ENCODE results near the gene KHK. TPM values are rescaled to one million over a fixed set of nuclear protein-coding genes. Genes with fewer than 3 reads are reported as not detected.

KHK gene
- total RNA-seq, 1 experiment from 2014 or later = 5.3 TPM

DNA sequence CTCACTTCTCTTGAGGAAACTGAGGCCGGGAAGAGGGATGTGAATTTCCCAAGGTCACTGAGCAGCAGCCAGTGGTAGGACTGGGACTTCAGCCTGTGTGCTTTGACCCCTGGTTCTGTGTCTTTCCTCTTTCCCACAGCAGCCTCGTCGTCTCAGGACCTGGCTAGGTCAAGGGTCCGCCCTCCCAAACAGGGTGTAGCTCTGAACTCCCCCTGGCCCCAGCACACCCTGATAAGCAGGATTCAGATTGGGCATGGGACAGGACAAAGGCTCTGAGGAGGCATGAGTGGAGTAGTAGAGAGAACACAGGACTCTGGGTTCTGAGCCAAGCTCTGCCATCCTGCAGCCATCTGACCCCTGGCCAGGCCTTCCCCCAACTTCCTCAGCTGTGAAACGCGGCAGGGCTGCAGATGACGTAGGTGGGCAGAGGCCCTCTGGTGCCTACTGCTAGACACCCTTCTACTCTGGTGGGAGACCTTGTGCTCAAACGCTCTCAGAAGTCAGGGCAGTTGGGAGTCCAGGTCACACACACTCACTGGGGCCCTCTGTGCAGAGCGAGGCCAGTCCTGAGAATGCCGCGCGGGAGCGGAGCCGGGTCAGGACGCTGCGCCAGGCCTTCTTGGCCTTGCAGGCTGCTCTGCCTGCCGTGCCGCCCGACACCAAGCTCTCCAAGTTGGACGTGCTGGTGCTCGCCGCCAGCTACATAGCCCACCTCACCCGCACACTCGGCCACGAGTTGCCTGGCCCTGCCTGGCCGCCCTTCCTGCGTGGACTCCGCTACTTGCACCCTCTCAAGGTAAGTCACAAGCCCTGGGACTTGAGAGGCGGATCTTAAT lies 63.2 kb downstream of the KHK start:
- DNase-seq = no peak
- Histone ChIP-seq H3K27me3 (ENCODE audit: control insufficient read depth, insufficient read depth, low read length) (no peaks in the 10 kb centered on the region), H3K36me3 (replicated peaks; ENCODE audit: control insufficient read depth, insufficient read depth, low read length) (no peaks in the 10 kb centered on the region), H3K4me3 (ENCODE audit: insufficient read depth, low read depth, low read length) (no peak overlapping the region)

Other genes with a start within 250 kb of the KHK start
- 3.8 and 4.4 TPM in 2 replicates for gene DPYSL5, start 238.6 kb upstream of the KHK start, total RNA-seq (2014; rRNA removed; shearing (Covaris generic))
- 0.42 and 1.6 TPM in 2 replicates for gene MAPRE3, start 116.1 kb upstream of the KHK start, total RNA-seq (2014; rRNA removed; shearing (Covaris generic))
- 46.5 and 46.6 TPM in 2 replicates for gene TMEM214, start 53.8 kb upstream of the KHK start, total RNA-seq (2014; rRNA removed; shearing (Covaris generic))
- gene AGBL5, start 35.1 kb upstream of the KHK start, total RNA-seq (2014; rRNA removed; shearing (Covaris generic)) = 45.4 and 46.7 TPM in 2 replicates
- 197 and 228 TPM in 2 replicates for gene OST4, start 15.1 kb upstream of the KHK start, total RNA-seq (2014; rRNA removed; shearing (Covaris generic))
- 5.1 and 5.8 TPM in 2 replicates for gene EMILIN1, start 8.2 kb upstream of the KHK start, total RNA-seq (2014; rRNA removed; shearing (Covaris generic))
- 1.0 and 1.6 TPM in 2 replicates for gene CGREF1, start 32.4 kb downstream of the KHK start, total RNA-seq (2014; rRNA removed; shearing (Covaris generic))
- gene ABHD1, start 37.0 kb downstream of the KHK start, total RNA-seq (2014; rRNA removed; shearing (Covaris generic)) = 0.55 TPM in 1 of 2 replicates, not detected in the other
- 84.5 and 87.3 TPM in 2 replicates for gene PREB, start 47.9 kb downstream of the KHK start, total RNA-seq (2014; rRNA removed; shearing (Covaris generic))
- not detected in 2 replicates for gene PRR30, start 52.6 kb downstream of the KHK start, total RNA-seq (2014; rRNA removed; shearing (Covaris generic))
- not detected in 2 replicates for gene TCF23, start 62.2 kb downstream of the KHK start, total RNA-seq (2014; rRNA removed; shearing (Covaris generic))
- 182 and 203 TPM in 2 replicates for gene ATRAID, start 125.3 kb downstream of the KHK start, total RNA-seq (2014; rRNA removed; shearing (Covaris generic))
- gene SLC5A6, start 125.5 kb downstream of the KHK start, total RNA-seq (2014; rRNA removed; shearing (Covaris generic)) = 76.2 and 120 TPM in 2 replicates
- gene CAD, start 130.6 kb downstream of the KHK start, total RNA-seq (2014; rRNA removed; shearing (Covaris generic)) = 73.7 and 84.2 TPM in 2 replicates
- 0.89 and 1.4 TPM in 2 replicates for gene SLC30A3, start 176.3 kb downstream of the KHK start, total RNA-seq (2014; rRNA removed; shearing (Covaris generic))
- gene DNAJC5G, start 188.7 kb downstream of the KHK start, total RNA-seq (2014; rRNA removed; shearing (Covaris generic)) = not detected in 2 replicates
- gene TRIM54, start 195.7 kb downstream of the KHK start, total RNA-seq (2014; rRNA removed; shearing (Covaris generic)) = 3.4 and 5.5 TPM in 2 replicates
- 0.66 TPM in 1 of 2 replicates, not detected in the other for gene UCN, start 221.7 kb downstream of the KHK start, total RNA-seq (2014; rRNA removed; shearing (Covaris generic))
- 53.8 and 60.8 TPM in 2 replicates for gene MPV17, start 236.3 kb downstream of the KHK start, total RNA-seq (2014; rRNA removed; shearing (Covaris generic))

Measured in H7 (cell line).